Spleen (tissue), 7 donors: ENCODE measurements around the gene INPP4A.
A peak's percentile ranks its signal among the peaks of the same experiment; 100 is the strongest.

Experiments used
- CTCF ChIP-seq, 11 experiments: fragments of 200-600 bp in 7 of 11; fragments of 450-650 bp in 4 of 11; sonication (generic) in 4 of 11; IDR thresholded peaks in 8 of 11; conservative IDR thresholded peaks in 3 of 11; 1 replicate in 7 of 11; 2 replicates in 4 of 11; pipeline versions ENCODE4 v1.4.0 to v1.8.0; 2016 to 2021; ENCODE audit warnings: antibody characterized with exemption in 11 of 11, inconsistent platforms in 4 of 11, mild to moderate bottlenecking in 1 of 11
- POLR2A ChIP-seq, 3 donors: fragments of 450-650 bp; IDR thresholded peaks; one replicate each; pipeline ENCODE4 v1.5.1; 2017; ENCODE audit warnings: antibody characterized with exemption in 3 of 3, mild to moderate bottlenecking in 1 of 3
- POLR2AphosphoS5 ChIP-seq, 3 donors: sonication (generic); formaldehyde crosslinking; IDR thresholded peaks; one replicate each; pipeline ENCODE4 v1.5.1; 2017; ENCODE audit warnings: antibody characterized with exemption in 3 of 3
- donor health status: DM: no; HTN: no; CAD: no; lungs with moderate emphysema.
- donor health status: DM: no; HTN: no; CAD: no.
- donor health status: DM: no; HTN: no; CAD: no.

GRCh38 chr2:98554116-98554861 lies 109.6 kb downstream of the INPP4A start:
- TF ChIP-seq CTCF (IDR thresholded peaks at IDR 0.05 in 8 of 11, conservative IDR thresholded peaks at IDR 0.05 in 3 of 11): no peak
- no peak for TF ChIP-seq POLR2A (IDR thresholded peaks at IDR 0.05)
- TF ChIP-seq POLR2AphosphoS5 (IDR thresholded peaks at IDR 0.05): peak in 1 of 3 donors; percentile 33
